Parathyroid adenoma (tissue), 2 donors: ENCODE results near the gene LXN.
"Not testable (repeated sequence)": the region's sequence is repeated elsewhere in the genome, so short reads cannot be mapped to it uniquely, and the experiment has no call there.

Experiments used
- H2AFZ ChIP-seq: fragments of 300-600 bp; sonication (generic); one replicate; pipeline ENCODE4 v1.7.0; 2017; ENCODE audit warnings: antibody characterized with exemption, mild to moderate bottlenecking
- H3K27ac ChIP-seq: fragments of 300-600 bp; sonication (generic); one replicate; pipeline ENCODE4 v1.7.0; 2017
- H3K27me3 ChIP-seq: fragments of 300-600 bp; sonication (generic); one replicate; pipeline ENCODE4 v1.7.0; 2017; ENCODE audit warnings: low read length; ENCODE audit not compliant: control insufficient read depth, insufficient read depth
- H3K36me3 ChIP-seq: fragments of 300-600 bp; sonication (generic); one replicate; pipeline ENCODE4 v1.7.0; 2017; ENCODE audit warnings: low read length; ENCODE audit not compliant: control insufficient read depth, insufficient read depth
- H3K4me1 ChIP-seq: fragments of 300-600 bp; sonication (generic); one replicate; pipeline ENCODE4 v1.7.0; 2017; ENCODE audit warnings: control low read depth
- H3K4me2 ChIP-seq: fragments of 300-600 bp; sonication (generic); one replicate; pipeline ENCODE4 v1.7.0; 2017; ENCODE audit warnings: low read length
- H3K4me3 ChIP-seq: fragments of 300-600 bp; sonication (generic); one replicate; pipeline ENCODE4 v1.7.0; 2017; ENCODE audit warnings: low read depth, low read length
- H3K79me2 ChIP-seq: fragments of 300-600 bp; sonication (generic); one replicate; pipeline ENCODE4 v1.7.0; 2017; ENCODE audit warnings: control low read depth
- H3K9ac ChIP-seq: fragments of 300-600 bp; sonication (generic); one replicate; pipeline ENCODE4 v1.7.0; 2017; ENCODE audit warnings: mild to moderate bottlenecking
- H3K9me3 ChIP-seq: fragments of 300-600 bp; sonication (generic); one replicate; pipeline ENCODE4 v1.7.0; 2017; ENCODE audit warnings: low read length; ENCODE audit not compliant: control insufficient read depth
- TF ChIP-seq, protein P1 (sequence below): fragments of 300-600 bp; sonication (generic); IDR thresholded peaks from one replicate; pipeline ENCODE4 v1.7.0; 2017; ENCODE audit warnings: antibody characterized with exemption, mild to moderate bottlenecking
- donor health status: primary hyperparathyroidism.

The LXN gene

DNA sequence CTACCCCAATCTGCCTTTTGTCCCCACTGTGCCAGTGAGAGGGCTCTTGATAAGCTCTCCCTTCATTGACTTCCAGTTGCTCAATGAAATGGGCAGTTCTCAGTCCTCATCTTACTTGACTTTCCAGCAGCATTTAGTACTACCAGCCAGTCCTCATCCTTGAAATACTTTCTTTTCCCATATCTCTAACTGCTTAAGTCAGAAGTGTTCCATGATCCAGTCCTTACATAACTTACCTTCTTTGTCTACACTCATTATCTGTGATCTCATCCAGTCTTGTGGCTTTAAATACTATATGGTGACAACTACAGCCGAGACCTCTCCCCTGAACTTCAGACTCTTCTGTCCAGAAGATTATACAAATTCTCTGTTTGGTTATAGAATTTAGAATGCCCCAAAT lies 31.1 kb upstream of the LXN start:
- H3K4me3 ChIP-seq = no peak overlapping the region
- no peaks in the 10 kb centered on the region for H3K27me3 ChIP-seq
- H3K9me3 ChIP-seq = no peaks in the 10 kb centered on the region
- no peak overlapping the region for H3K27ac ChIP-seq
- no peaks in the 10 kb centered on the region for H3K79me2 ChIP-seq
- H3K36me3 ChIP-seq = no peaks in the 10 kb centered on the region
- no peak overlapping the region for H3K9ac ChIP-seq
- no peak overlapping the region for H3K4me2 ChIP-seq
- TF ChIP-seq, protein P1, sequence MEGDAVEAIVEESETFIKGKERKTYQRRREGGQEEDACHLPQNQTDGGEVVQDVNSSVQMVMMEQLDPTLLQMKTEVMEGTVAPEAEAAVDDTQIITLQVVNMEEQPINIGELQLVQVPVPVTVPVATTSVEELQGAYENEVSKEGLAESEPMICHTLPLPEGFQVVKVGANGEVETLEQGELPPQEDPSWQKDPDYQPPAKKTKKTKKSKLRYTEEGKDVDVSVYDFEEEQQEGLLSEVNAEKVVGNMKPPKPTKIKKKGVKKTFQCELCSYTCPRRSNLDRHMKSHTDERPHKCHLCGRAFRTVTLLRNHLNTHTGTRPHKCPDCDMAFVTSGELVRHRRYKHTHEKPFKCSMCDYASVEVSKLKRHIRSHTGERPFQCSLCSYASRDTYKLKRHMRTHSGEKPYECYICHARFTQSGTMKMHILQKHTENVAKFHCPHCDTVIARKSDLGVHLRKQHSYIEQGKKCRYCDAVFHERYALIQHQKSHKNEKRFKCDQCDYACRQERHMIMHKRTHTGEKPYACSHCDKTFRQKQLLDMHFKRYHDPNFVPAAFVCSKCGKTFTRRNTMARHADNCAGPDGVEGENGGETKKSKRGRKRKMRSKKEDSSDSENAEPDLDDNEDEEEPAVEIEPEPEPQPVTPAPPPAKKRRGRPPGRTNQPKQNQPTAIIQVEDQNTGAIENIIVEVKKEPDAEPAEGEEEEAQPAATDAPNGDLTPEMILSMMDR = no peak
- H3K4me1 ChIP-seq = no peaks in the 10 kb centered on the region
- no peak overlapping the region for H2AFZ ChIP-seq

DNA sequence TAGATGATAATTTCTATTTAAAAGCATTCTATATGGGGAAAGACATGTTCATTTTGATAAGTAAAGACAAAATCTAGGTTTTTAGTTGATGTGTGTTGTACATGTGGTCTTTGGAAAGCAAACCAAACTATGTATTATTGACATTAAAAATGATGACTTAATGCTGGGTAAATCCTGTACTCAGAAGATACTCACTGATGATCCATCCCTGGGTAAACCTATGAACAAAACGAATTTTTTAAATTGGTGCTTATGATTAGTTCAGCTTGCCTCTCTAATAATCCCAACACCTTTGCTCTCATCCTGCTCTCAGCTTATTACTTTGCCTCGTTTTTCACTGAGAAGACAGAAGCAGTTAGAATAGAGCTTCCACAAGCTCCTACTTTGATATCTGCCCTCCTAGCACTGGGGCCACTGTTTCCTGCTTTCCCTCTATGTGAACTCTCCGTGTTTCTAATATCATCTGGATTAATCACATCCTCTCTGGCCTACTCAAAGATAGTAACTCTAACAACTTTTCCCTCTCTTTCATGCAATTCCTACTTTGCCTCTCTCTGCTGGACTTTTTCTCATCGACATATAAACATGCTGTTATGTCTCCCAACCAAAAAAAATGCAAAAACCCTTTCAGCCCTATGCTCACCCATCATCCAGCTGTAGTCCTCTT lies 30.5 kb upstream of the LXN start:
- Histone ChIP-seq H3K4me2 (no peak overlapping the region), H3K27ac (no peak overlapping the region), H3K9me3 (no peaks in the 10 kb centered on the region), H3K4me3 (no peak overlapping the region), H3K36me3 (no peaks in the 10 kb centered on the region), H2AFZ (no peak overlapping the region), H3K4me1 (no peaks in the 10 kb centered on the region), H3K79me2 (no peaks in the 10 kb centered on the region), H3K27me3 (no peaks in the 10 kb centered on the region), H3K9ac (no peak overlapping the region)
- TF ChIP-seq, protein P1 = no peak

DNA sequence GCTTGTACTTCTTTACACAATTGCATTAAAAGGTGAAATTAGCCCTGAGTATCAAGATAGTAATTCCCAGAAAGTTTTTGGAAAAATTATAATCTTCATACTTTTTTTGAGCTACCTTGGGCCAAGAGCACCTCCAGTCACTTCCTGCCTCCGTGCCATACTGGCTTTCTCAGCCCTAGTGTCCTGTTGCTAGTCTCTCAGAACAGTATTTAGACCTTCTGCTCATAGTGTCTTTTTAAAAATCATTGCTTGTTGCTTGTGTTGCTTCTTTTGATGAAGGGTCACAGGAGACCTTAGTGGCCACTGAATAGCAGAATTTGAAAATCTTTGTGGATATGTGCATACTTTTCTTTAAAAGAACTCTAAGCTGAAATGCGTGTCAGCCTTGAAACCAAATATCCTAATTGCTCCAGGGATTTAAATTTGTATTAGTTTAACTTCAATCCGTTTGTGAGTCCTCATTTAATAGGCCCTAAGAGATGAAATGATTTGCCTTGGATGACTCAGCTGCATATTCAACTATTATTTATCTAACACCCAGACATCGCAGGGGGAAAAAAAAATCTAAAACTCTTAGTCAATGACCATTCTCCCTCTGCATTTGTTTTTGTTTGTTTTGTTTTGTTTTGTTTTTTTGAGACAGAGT lies 29.1 kb upstream of the LXN start:
- H3K27ac ChIP-seq = no peak overlapping the region
- no peak overlapping the region for H3K4me3 ChIP-seq
- no peak overlapping the region for H2AFZ ChIP-seq
- no peaks in the 10 kb centered on the region for H3K9me3 ChIP-seq
- no peaks in the 10 kb centered on the region for H3K79me2 ChIP-seq
- H3K27me3 ChIP-seq = no peaks in the 10 kb centered on the region
- H3K9ac ChIP-seq = no peak overlapping the region
- no peaks in the 10 kb centered on the region for H3K36me3 ChIP-seq
- TF ChIP-seq, protein P1 = no peak
- no peak overlapping the region for H3K4me2 ChIP-seq
- H3K4me1 ChIP-seq = no peaks in the 10 kb centered on the region

DNA sequence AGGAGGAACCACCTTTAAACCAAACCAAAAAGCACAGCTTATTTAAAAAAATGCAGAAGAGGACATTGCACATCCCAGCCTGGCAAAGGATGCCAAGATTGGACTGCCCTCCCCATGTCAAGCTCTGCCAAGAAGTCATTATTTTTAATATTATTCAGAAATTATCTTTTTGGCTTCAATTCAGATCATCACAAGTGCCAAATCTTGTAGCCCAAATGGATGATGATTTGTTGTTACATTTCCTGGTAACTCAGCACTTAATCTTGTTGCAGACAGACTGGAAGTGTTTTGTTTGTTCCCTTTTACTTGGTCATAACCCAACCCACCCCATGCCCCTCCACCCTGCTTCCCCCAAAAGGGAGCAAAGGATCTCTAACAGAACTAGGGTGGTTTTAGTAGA lies 28.1 kb upstream of the LXN start:
- H3K4me1 ChIP-seq = no peaks in the 10 kb centered on the region
- H2AFZ ChIP-seq = no peak overlapping the region
- TF ChIP-seq, protein P1 = no peak
- H3K36me3 ChIP-seq = no peaks in the 10 kb centered on the region
- H3K79me2 ChIP-seq = no peaks in the 10 kb centered on the region
- H3K27me3 ChIP-seq = no peaks in the 10 kb centered on the region
- no peak overlapping the region for H3K27ac ChIP-seq
- H3K9ac ChIP-seq = no peak overlapping the region
- H3K4me2 ChIP-seq = no peak overlapping the region
- no peak overlapping the region for H3K4me3 ChIP-seq
- no peaks in the 10 kb centered on the region for H3K9me3 ChIP-seq

DNA sequence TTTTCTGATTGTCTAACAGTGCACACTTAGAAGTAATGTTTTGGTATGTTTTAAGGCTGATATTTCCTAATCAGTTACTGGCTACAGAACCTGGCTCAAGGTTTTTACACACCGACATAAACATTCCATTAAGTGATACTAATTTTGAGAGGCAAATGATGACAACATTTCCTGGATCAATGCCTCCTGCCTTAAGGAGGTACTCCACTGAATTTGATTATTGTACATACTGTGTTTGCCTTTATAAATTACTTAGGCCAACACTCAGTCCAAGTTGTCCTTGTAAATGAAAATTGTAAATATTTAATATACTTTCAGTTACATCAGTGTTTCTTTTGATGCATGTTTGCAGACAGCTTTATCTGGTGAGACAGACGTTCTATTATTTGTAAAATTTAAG lies 24.2 kb upstream of the LXN start:
- no peak overlapping the region for H3K4me2 ChIP-seq
- no peak overlapping the region for H3K9ac ChIP-seq
- TF ChIP-seq, protein P1 = no peak
- no peak overlapping the region for H3K27ac ChIP-seq
- no peaks in the 10 kb centered on the region for H3K27me3 ChIP-seq
- no peaks in the 10 kb centered on the region for H3K79me2 ChIP-seq
- H3K4me3 ChIP-seq = no peak overlapping the region
- no peak overlapping the region for H2AFZ ChIP-seq
- no peaks in the 10 kb centered on the region for H3K36me3 ChIP-seq
- H3K4me1 ChIP-seq = no peaks in the 10 kb centered on the region
- H3K9me3 ChIP-seq = no peaks in the 10 kb centered on the region

DNA sequence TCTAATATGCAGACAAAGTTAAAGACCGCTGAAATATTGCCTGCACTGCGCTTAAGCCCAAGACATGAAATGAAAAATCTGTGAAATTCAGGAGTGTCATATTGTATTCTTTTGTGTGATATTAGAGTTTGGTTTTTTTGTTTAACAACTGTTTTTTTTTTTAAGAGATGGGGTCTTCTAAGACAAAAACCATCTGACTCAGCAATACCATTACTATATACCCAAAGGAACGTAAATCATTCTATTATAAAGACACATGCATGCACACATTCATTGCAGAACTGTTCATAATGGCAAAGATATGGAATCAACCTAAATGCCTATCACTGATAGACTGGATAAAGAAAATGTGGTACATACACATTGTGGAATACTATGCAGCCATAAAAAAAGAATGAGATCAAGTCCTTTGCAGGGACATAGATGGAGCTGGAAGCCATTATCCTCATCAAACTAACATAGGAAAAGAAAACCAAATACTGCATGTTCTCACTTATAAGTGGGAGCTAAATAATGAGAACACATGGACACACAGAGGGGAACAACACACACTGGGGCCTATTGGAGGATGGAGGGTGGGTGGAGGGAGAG lies 21.5 kb upstream of the LXN start:
- H3K9ac ChIP-seq, H3K27ac ChIP-seq, H3K4me2 ChIP-seq, H3K79me2 ChIP-seq, H3K9me3 ChIP-seq, H3K4me1 ChIP-seq, H3K4me3 ChIP-seq, H2AFZ ChIP-seq, H3K36me3 ChIP-seq, H3K27me3 ChIP-seq: not testable (repeated sequence)
